Spleen (tissue), 7 donors: ENCODE data around the gene SS18.

Experiments used
- POLR2A ChIP-seq, 3 donors: fragments of 450-650 bp; IDR thresholded peaks; one replicate each; pipeline ENCODE4 v1.5.1; 2017; ENCODE audit warnings: antibody characterized with exemption in 3 of 3, mild to moderate bottlenecking in 1 of 3
- TF ChIP-seq, protein P1 (sequence below), 11 experiments: fragments of 200-600 bp in 7 of 11; fragments of 450-650 bp in 4 of 11; sonication (generic) in 4 of 11; IDR thresholded peaks in 8 of 11; conservative IDR thresholded peaks in 3 of 11; 1 replicate in 7 of 11; 2 replicates in 4 of 11; pipeline versions ENCODE4 v1.4.0 to v1.8.0; 2016 to 2021; ENCODE audit warnings: antibody characterized with exemption in 11 of 11, inconsistent platforms in 4 of 11, mild to moderate bottlenecking in 1 of 11
- donor health status: DM: no; HTN: no; CAD: no; lungs with moderate emphysema.
- donor health status: DM: no; HTN: no; CAD: no.
- donor health status: DM: no; HTN: no; CAD: no.

DNA sequence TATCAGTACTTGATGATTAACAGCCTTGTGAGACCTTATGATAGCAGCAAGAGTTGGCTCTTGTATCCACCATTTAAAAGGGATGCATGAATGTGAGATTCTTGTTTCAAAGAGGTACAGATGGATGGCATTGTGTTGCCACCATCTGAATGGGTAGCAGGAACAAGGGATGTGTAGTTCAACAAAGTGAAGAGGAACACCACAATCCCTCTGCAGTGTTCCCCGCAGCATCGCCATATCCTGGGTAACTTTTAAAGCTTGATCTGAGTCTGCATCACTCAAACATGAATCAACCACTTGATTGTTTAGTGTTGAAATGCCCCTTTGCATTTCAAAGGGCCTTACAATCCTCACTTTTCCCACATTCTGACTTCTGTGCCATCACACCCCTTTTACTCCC lies 106.7 kb downstream of the SS18 start:
- no peak for TF ChIP-seq POLR2A (IDR thresholded peaks at IDR 0.05)
- TF ChIP-seq, protein P1, sequence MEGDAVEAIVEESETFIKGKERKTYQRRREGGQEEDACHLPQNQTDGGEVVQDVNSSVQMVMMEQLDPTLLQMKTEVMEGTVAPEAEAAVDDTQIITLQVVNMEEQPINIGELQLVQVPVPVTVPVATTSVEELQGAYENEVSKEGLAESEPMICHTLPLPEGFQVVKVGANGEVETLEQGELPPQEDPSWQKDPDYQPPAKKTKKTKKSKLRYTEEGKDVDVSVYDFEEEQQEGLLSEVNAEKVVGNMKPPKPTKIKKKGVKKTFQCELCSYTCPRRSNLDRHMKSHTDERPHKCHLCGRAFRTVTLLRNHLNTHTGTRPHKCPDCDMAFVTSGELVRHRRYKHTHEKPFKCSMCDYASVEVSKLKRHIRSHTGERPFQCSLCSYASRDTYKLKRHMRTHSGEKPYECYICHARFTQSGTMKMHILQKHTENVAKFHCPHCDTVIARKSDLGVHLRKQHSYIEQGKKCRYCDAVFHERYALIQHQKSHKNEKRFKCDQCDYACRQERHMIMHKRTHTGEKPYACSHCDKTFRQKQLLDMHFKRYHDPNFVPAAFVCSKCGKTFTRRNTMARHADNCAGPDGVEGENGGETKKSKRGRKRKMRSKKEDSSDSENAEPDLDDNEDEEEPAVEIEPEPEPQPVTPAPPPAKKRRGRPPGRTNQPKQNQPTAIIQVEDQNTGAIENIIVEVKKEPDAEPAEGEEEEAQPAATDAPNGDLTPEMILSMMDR (IDR thresholded peaks at IDR 0.05 in 8 of 11, conservative IDR thresholded peaks at IDR 0.05 in 3 of 11), result no peak
